Measurements from ENCODE around the gene NCMAP. TPM values are rescaled to one million over a fixed set of nuclear protein-coding genes. Genes with fewer than 3 reads are reported as not detected.

Gene NCMAP
- total RNA-seq, 4 donors from 2014 or later, result 0.16 TPM; not detected in 3

- no peak for ATAC-seq (ENCODE audit: low FRiP score)
- TF ChIP-seq CTCF (IDR thresholded peaks at IDR 0.05), result no peak
Measured at GRCh38 chr1:24560361-24560760, 4.5 kb downstream of the NCMAP start.

GRCh38 chr1:24562625-24563024 is 6.7 kb downstream of the NCMAP start:
- DNase-seq (ENCODE audit: low spot score) (no peak), ATAC-seq (ENCODE audit: low FRiP score) (no peak)
- TF ChIP-seq CTCF (IDR thresholded peaks at IDR 0.05), result no peak

More at GRCh38 chr1:24560361-24560760, 4.5 kb downstream of the NCMAP start:
- DNase-seq (ENCODE audit: low spot score), result no peak

GRCh38 chr1:24564695-24565094 is 8.8 kb downstream of the NCMAP start:
- ATAC-seq (ENCODE audit: low FRiP score) (no peak), DNase-seq (ENCODE audit: low spot score) (no peak)
- no peak for TF ChIP-seq CTCF (IDR thresholded peaks at IDR 0.05)

GRCh38 chr1:24566236-24566867 is 10.5 kb downstream of the NCMAP start:
- DNase-seq (ENCODE audit: low spot score) (no peak), ATAC-seq (ENCODE audit: low FRiP score) (no peak)
- no peak for TF ChIP-seq CTCF (IDR thresholded peaks at IDR 0.05)

GRCh38 chr1:24567792-24568388 is 12.0 kb downstream of the NCMAP start:
- no peak for ATAC-seq (ENCODE audit: low FRiP score)
- DNase-seq (ENCODE audit: low spot score), result no peak
- no peak for TF ChIP-seq CTCF (IDR thresholded peaks at IDR 0.05)

- ATAC-seq (ENCODE audit: low FRiP score) (no peak), DNase-seq (ENCODE audit: low spot score) (no peak)
- no peak for TF ChIP-seq CTCF (IDR thresholded peaks at IDR 0.05)
Measured at GRCh38 chr1:24568475-24568874, 12.6 kb downstream of the NCMAP start.
